GM23338 (cell line): Measurements from ENCODE around the gene PLXNA2. TPM values are rescaled to one million over a fixed set of nuclear protein-coding genes. Genes with fewer than 3 reads are reported as not detected.

Experiments
- ATAC-seq: fragments of 200-7000 bp; cut with Tn5 transposase; 3 replicates; pipeline ENCODE4 v1.9.1; 2020
- DNase-seq: peaks from one replicate; pipeline ENCODE4 v3.0.0-alpha.2; 2015; ENCODE audit warnings: low spot score
- H2AFZ ChIP-seq: fragments of 200-600 bp; sonication (generic); 2 replicates; pipeline ENCODE4 v1.8.0; 2016; ENCODE audit warnings: antibody characterized with exemption, mild to moderate bottlenecking, moderate library complexity
- H3F3A ChIP-seq: fragments of 200-600 bp; sonication (generic); replicated peaks from 2 replicates; pipeline ENCODE4 v1.8.0; 2017; ENCODE audit warnings: antibody characterized with exemption, mixed run types, low read depth
- H3K27ac ChIP-seq: fragments of 200-600 bp; sonication (generic); 2 replicates; pipeline ENCODE4 v1.6.1; 2016; ENCODE audit warnings: low read depth
- H3K27me3 ChIP-seq: fragments of 200-600 bp; sonication (generic); 2 replicates; pipeline ENCODE4 v1.8.0; 2016; ENCODE audit warnings: mild to moderate bottlenecking, mixed run types, moderate library complexity; ENCODE audit not compliant: insufficient read depth
- H3K36me3 ChIP-seq: fragments of 200-600 bp; sonication (generic); 2 replicates; pipeline ENCODE4 v1.8.0; 2016; ENCODE audit warnings: mild to moderate bottlenecking; ENCODE audit not compliant: insufficient read depth
- H3K4me1 ChIP-seq: fragments of 200-600 bp; sonication (generic); 2 replicates; pipeline ENCODE4 v1.8.0; 2016; ENCODE audit warnings: mild to moderate bottlenecking, moderate library complexity; ENCODE audit not compliant: insufficient read depth
- H3K4me2 ChIP-seq: fragments of 200-600 bp; sonication (generic); 2 replicates; pipeline ENCODE4 v1.7.1; 2017; ENCODE audit warnings: mixed run types
- H3K4me3 ChIP-seq: fragments of 200-600 bp; sonication (generic); 2 replicates; pipeline ENCODE4 v1.6.1; 2016; ENCODE audit warnings: mixed run types
- H3K79me2 ChIP-seq: fragments of 200-600 bp; sonication (generic); replicated peaks from 2 replicates; pipeline ENCODE4 v1.8.0; 2017; ENCODE audit warnings: mild to moderate bottlenecking; ENCODE audit not compliant: insufficient read depth
- H3K9me2 ChIP-seq: fragments of 200-600 bp; sonication (generic); 2 replicates; pipeline ENCODE4 v1.8.0; 2017; ENCODE audit not compliant: insufficient read depth
- H4K20me1 ChIP-seq: fragments of 200-600 bp; sonication (generic); replicated peaks from 2 replicates; pipeline ENCODE4 v1.8.0; 2017; ENCODE audit warnings: mild to moderate bottlenecking; ENCODE audit not compliant: insufficient read depth
- H3K27ac Mint-ChIP-seq: 2 replicates; pipeline ENCODE4 v1.8.0; 2020; ENCODE audit warnings: inconsistent platforms, mild to moderate bottlenecking, moderate library complexity, mixed read lengths
- H3K27me3 Mint-ChIP-seq: 3 replicates; pipeline ENCODE4 v1.8.0; 2022; ENCODE audit warnings: low read depth, mild to moderate bottlenecking, moderate library complexity, mixed read lengths, inconsistent platforms; ENCODE audit not compliant: insufficient read depth, poor library complexity
- H3K36me3 Mint-ChIP-seq: 3 replicates; pipeline ENCODE4 v1.8.0; 2021; ENCODE audit warnings: low read depth, mild to moderate bottlenecking, inconsistent platforms, moderate library complexity, mixed read lengths
- H3K4me1 Mint-ChIP-seq: 3 replicates; pipeline ENCODE4 v1.8.0; 2020; ENCODE audit warnings: mild to moderate bottlenecking, inconsistent platforms, mixed read lengths
- H3K4me3 Mint-ChIP-seq: 3 replicates; pipeline ENCODE4 v1.8.0; 2021; ENCODE audit warnings: moderate library complexity, mild to moderate bottlenecking, inconsistent platforms, mixed read lengths
- H3K9me3 Mint-ChIP-seq: 3 replicates; pipeline ENCODE4 v1.8.0; 2020; ENCODE audit warnings: moderate library complexity, mild to moderate bottlenecking, inconsistent platforms, mixed read lengths
- CREB1 ChIP-seq: fragments of 250-450 bp; sonication (Bioruptor Pico); IDR thresholded peaks from 2 replicates; pipeline ENCODE4 v1.5.0; 2020; ENCODE audit warnings: low read depth, mild to moderate bottlenecking, moderate library complexity
- CTCF ChIP-seq, 2 experiments: fragments of 200-600 bp in 1 of 2; sonication (generic) in 1 of 2; conservative IDR thresholded peaks; 2 replicates each; pipeline versions ENCODE4 v1.5.1 to v1.6.1; 2016 to 2017; ENCODE audit warnings: antibody characterized with exemption in 2 of 2, low read depth in 2 of 2, mild to moderate bottlenecking in 2 of 2, moderate library complexity in 1 of 2
- EZH2phosphoT487 ChIP-seq: fragments of 200-600 bp; sonication (generic); IDR thresholded peaks from one replicate; pipeline ENCODE4 v1.8.1; 2018; ENCODE audit warnings: antibody characterized with exemption; ENCODE audit not compliant: unreplicated experiment
- JUNB ChIP-seq: IDR thresholded peaks from one replicate; pipeline ENCODE4 v1.6.1; 2016; ENCODE audit warnings: antibody characterized with exemption; ENCODE audit not compliant: unreplicated experiment
- NANOG ChIP-seq: IDR thresholded peaks from 2 replicates; pipeline ENCODE4 v1.6.1; 2016; ENCODE audit warnings: antibody characterized with exemption, borderline replicate concordance
- POLR2AphosphoS5 ChIP-seq: IDR thresholded peaks from 2 replicates; pipeline ENCODE4 v1.6.1; 2016; ENCODE audit warnings: antibody characterized with exemption, low read depth
- STAT1 ChIP-seq: IDR thresholded peaks from one replicate; pipeline ENCODE4 v1.6.1; 2016; ENCODE audit warnings: antibody characterized with exemption; ENCODE audit not compliant: unreplicated experiment
- ZNF331 ChIP-seq: fragments of 250-450 bp; sonication (Bioruptor Pico); IDR thresholded peaks from 2 replicates; pipeline ENCODE4 v1.5.0; 2020; ENCODE audit warnings: low read depth, mild to moderate bottlenecking, moderate library complexity
- ZNF462 ChIP-seq: fragments of 250-450 bp; sonication (Bioruptor Pico); IDR thresholded peaks from 2 replicates; pipeline ENCODE4 v1.5.0; 2020; ENCODE audit warnings: mild to moderate bottlenecking, moderate library complexity
- polyA plus RNA-seq: library from polyadenylated mRNA; unstranded; fragments of >200 nt; fragmentation: Nextera tagmentation; extraction: Ambion mirVana; gene quantifications from 2 replicates; pipeline ENCODE4 v1.2.1, GENCODE V29; 2016
- total RNA-seq: library from RNA; depleted of rRNA; stranded (reverse); fragments of >200 nt; shearing (Covaris generic); gene quantifications from 2 replicates; pipeline ENCODE4 v1.2.3, GENCODE V29; 2014
- TF ChIP-seq, protein P1 (sequence below): IDR thresholded peaks from one replicate; pipeline ENCODE4 v1.6.1; 2018; ENCODE audit warnings: antibody characterized with exemption; ENCODE audit not compliant: unreplicated experiment
- TF ChIP-seq, protein P2 (sequence below): IDR thresholded peaks from 2 replicates; pipeline ENCODE4 v1.6.1; 2016; ENCODE audit warnings: antibody characterized with exemption

The PLXNA2 gene
- total and polyA plus RNA-seq, 2 experiments from 2014 or later, result 0.40 to 1.8 TPM

GRCh38 chr1:208084764-208085163, 159.4 kb downstream of the PLXNA2 start (continued):
- no peak for TF ChIP-seq CTCF (conservative IDR thresholded peaks at IDR 0.05; ENCODE audit: low read depth in 2 of 2)
- no peak for TF ChIP-seq JUNB

- no peaks in the 10 kb centered on the region for H3K36me3 ChIP-seq
- no peak overlapping the region for H3K27ac Mint-ChIP-seq
- TF ChIP-seq POLR2AphosphoS5, result no peak
- TF ChIP-seq ZNF331 (CRISPR knock-in tag), result no peak
- no peak for TF ChIP-seq CTCF (conservative IDR thresholded peaks at IDR 0.05; ENCODE audit: low read depth in 2 of 2)
- no peak for TF ChIP-seq ZNF462
- TF ChIP-seq, protein P1, sequence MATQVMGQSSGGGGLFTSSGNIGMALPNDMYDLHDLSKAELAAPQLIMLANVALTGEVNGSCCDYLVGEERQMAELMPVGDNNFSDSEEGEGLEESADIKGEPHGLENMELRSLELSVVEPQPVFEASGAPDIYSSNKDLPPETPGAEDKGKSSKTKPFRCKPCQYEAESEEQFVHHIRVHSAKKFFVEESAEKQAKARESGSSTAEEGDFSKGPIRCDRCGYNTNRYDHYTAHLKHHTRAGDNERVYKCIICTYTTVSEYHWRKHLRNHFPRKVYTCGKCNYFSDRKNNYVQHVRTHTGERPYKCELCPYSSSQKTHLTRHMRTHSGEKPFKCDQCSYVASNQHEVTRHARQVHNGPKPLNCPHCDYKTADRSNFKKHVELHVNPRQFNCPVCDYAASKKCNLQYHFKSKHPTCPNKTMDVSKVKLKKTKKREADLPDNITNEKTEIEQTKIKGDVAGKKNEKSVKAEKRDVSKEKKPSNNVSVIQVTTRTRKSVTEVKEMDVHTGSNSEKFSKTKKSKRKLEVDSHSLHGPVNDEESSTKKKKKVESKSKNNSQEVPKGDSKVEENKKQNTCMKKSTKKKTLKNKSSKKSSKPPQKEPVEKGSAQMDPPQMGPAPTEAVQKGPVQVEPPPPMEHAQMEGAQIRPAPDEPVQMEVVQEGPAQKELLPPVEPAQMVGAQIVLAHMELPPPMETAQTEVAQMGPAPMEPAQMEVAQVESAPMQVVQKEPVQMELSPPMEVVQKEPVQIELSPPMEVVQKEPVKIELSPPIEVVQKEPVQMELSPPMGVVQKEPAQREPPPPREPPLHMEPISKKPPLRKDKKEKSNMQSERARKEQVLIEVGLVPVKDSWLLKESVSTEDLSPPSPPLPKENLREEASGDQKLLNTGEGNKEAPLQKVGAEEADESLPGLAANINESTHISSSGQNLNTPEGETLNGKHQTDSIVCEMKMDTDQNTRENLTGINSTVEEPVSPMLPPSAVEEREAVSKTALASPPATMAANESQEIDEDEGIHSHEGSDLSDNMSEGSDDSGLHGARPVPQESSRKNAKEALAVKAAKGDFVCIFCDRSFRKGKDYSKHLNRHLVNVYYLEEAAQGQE, result no peak
- no peak for TF ChIP-seq NANOG
- TF ChIP-seq JUNB, result no peak
- no peak for TF ChIP-seq STAT1
- TF ChIP-seq EZH2phosphoT487, result no peak
- TF ChIP-seq, protein P2, sequence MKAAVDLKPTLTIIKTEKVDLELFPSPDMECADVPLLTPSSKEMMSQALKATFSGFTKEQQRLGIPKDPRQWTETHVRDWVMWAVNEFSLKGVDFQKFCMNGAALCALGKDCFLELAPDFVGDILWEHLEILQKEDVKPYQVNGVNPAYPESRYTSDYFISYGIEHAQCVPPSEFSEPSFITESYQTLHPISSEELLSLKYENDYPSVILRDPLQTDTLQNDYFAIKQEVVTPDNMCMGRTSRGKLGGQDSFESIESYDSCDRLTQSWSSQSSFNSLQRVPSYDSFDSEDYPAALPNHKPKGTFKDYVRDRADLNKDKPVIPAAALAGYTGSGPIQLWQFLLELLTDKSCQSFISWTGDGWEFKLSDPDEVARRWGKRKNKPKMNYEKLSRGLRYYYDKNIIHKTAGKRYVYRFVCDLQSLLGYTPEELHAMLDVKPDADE, result no peak
- no peak for TF ChIP-seq CREB1 (CRISPR knock-in tag)
Measured at GRCh38 chr1:208084220-208084619, 160.0 kb downstream of the PLXNA2 start.

More at GRCh38 chr1:208084220-208084619, 160.0 kb downstream of the PLXNA2 start:
- Histone ChIP-seq H3F3A (no peaks in the 10 kb centered on the region), H3K4me2 (no peak overlapping the region), H3K27ac (no peak overlapping the region), H3K27me3 (no peaks in the 10 kb centered on the region), H3K4me1 (peaks cover 11% of the 10 kb centered on the region), H4K20me1 (no peaks in the 10 kb centered on the region), H3K79me2 (no peaks in the 10 kb centered on the region), H2AFZ (no peak overlapping the region), H3K9me2 (no peaks in the 10 kb centered on the region), H3K4me3 (no peak overlapping the region)
- peaks cover 25% of the 10 kb centered on the region for H3K4me1 Mint-ChIP-seq
- no peak for ATAC-seq
- DNase-seq, result no peak
- no peaks in the 10 kb centered on the region for H3K36me3 Mint-ChIP-seq
- H3K4me3 Mint-ChIP-seq, result no peak overlapping the region
- no peaks in the 10 kb centered on the region for H3K9me3 Mint-ChIP-seq
- peaks cover 6% of the 10 kb centered on the region for H3K27me3 Mint-ChIP-seq
